ENCODE data around the gene SLC26A8. TPM values are rescaled to one million over a fixed set of nuclear protein-coding genes. Genes with fewer than 3 reads are reported as not detected.

Gene SLC26A8
- total and polyA plus RNA-seq, 2 of the 13 experiments (the other 11 are each of a cell fraction or from before 2014, with no cell fraction given), result 0.46 TPM; not detected in 1

DNA sequence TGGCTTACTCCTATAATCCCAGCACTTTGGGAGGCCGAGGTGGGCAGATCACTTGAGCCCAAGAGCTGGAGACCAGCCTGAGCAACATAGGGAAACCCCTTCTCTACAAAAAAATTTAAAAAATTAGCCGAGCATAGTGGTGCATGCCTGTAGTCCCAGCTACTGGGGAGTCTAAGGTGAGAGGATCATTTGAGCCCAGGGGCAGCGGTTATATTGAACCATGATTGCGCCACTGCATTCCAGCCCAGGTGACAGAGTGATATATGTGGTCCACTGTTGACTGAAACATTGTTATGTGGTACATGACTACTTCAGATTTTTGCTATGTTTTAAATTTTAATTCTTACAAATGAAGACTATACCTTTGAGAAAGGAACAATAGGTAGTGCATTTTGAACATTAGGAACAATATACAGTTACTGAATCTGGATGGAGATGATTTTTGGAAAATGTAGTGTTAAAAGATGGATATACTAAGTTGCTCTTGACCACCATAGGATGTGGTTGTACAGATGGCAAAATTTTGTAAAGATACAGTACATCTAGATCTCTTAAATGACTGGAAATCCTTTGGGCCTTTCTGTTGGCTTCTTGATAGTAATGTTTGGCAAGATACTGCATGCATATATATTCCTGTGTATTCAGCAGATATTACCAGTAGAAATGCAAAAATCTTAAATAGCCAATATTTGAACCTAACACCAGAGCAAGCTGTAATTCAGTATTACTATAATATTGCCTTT, 39.0 kb upstream of the SLC26A8 start (continued):
- TF ChIP-seq, protein P1, sequence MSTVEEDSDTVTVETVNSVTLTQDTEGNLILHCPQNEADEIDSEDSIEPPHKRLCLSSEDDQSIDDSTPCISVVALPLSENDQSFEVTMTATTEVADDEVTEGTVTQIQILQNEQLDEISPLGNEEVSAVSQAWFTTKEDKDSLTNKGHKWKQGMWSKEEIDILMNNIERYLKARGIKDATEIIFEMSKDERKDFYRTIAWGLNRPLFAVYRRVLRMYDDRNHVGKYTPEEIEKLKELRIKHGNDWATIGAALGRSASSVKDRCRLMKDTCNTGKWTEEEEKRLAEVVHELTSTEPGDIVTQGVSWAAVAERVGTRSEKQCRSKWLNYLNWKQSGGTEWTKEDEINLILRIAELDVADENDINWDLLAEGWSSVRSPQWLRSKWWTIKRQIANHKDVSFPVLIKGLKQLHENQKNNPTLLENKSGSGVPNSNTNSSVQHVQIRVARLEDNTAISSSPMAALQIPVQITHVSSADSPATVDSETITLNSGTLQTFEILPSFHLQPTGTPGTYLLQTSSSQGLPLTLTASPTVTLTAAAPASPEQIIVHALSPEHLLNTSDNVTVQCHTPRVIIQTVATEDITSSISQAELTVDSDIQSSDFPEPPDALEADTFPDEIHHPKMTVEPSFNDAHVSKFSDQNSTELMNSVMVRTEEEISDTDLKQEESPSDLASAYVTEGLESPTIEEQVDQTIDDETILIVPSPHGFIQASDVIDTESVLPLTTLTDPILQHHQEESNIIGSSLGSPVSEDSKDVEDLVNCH (CRISPR knock-in tag; IDR thresholded peaks at IDR 0.05), result no peak
- 0 out of 2 replicates have a peak, but pooled peaks have one; percentile 57 for TF ChIP-seq RCOR2 (CRISPR knock-in tag; IDR thresholded peaks at IDR 0.05)
- no peak for TF ChIP-seq BRCA1 (CRISPR knock-in tag; IDR thresholded peaks at IDR 0.05)
- no peak for TF ChIP-seq TSC22D2 (CRISPR knock-in tag; IDR thresholded peaks at IDR 0.05; ENCODE audit: borderline replicate concordance)
- no peak for TF ChIP-seq ZIK1 (CRISPR knock-in tag; IDR thresholded peaks at IDR 0.05; ENCODE audit: borderline replicate concordance, low read depth)
- TF ChIP-seq TBP (CRISPR knock-in tag; IDR thresholded peaks at IDR 0.05), result no peak
- no peak for TF ChIP-seq ZFX (CRISPR knock-in tag; IDR thresholded peaks at IDR 0.05; ENCODE audit: low read depth)
- TF ChIP-seq ZZZ3 (CRISPR knock-in tag; IDR thresholded peaks at IDR 0.05; ENCODE audit: borderline replicate concordance), result no peak
- no peak for TF ChIP-seq ZNF101 (CRISPR knock-in tag; IDR thresholded peaks at IDR 0.05; ENCODE audit: borderline replicate concordance, low read depth)
- TF ChIP-seq, protein P2, sequence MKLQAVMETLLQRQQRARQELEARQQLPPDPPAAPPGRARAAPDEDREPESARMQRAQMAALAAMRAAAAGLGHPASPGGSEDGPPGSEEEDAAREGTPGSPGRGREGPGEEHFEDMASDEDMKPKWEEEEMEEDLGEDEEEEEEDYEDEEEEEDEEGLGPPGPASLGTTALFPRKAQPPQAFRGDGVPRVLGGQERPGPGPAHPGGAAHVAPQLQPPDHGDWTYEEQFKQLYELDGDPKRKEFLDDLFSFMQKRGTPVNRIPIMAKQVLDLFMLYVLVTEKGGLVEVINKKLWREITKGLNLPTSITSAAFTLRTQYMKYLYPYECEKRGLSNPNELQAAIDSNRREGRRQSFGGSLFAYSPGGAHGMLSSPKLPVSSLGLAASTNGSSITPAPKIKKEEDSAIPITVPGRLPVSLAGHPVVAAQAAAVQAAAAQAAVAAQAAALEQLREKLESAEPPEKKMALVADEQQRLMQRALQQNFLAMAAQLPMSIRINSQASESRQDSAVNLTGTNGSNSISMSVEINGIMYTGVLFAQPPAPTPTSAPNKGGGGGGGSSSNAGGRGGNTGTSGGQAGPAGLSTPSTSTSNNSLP (IDR thresholded peaks at IDR 0.05; ENCODE audit: low read depth, low read length), result peak; percentile 82; the same call in 1 of the 2 replicates
- TF ChIP-seq, protein P3, sequence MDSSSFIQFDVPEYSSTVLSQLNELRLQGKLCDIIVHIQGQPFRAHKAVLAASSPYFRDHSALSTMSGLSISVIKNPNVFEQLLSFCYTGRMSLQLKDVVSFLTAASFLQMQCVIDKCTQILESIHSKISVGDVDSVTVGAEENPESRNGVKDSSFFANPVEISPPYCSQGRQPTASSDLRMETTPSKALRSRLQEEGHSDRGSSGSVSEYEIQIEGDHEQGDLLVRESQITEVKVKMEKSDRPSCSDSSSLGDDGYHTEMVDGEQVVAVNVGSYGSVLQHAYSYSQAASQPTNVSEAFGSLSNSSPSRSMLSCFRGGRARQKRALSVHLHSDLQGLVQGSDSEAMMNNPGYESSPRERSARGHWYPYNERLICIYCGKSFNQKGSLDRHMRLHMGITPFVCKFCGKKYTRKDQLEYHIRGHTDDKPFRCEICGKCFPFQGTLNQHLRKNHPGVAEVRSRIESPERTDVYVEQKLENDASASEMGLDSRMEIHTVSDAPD (CRISPR knock-in tag; IDR thresholded peaks at IDR 0.05), result peak; percentile 48; the same call in 1 of the 2 replicates
- TF ChIP-seq, protein P4, sequence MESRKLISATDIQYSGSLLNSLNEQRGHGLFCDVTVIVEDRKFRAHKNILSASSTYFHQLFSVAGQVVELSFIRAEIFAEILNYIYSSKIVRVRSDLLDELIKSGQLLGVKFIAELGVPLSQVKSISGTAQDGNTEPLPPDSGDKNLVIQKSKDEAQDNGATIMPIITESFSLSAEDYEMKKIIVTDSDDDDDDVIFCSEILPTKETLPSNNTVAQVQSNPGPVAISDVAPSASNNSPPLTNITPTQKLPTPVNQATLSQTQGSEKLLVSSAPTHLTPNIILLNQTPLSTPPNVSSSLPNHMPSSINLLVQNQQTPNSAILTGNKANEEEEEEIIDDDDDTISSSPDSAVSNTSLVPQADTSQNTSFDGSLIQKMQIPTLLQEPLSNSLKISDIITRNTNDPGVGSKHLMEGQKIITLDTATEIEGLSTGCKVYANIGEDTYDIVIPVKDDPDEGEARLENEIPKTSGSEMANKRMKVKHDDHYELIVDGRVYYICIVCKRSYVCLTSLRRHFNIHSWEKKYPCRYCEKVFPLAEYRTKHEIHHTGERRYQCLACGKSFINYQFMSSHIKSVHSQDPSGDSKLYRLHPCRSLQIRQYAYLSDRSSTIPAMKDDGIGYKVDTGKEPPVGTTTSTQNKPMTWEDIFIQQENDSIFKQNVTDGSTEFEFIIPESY (CRISPR knock-in tag; IDR thresholded peaks at IDR 0.05), result peak; percentile 97
- TF ChIP-seq MAFG (CRISPR knock-in tag; IDR thresholded peaks at IDR 0.05), result no peak
- no peak for TF ChIP-seq KAT2B (IDR thresholded peaks at IDR 0.05; ENCODE audit: borderline replicate concordance, low read depth, low read length)
- TF ChIP-seq DPF2 (CRISPR knock-in tag; IDR thresholded peaks at IDR 0.05; ENCODE audit: borderline replicate concordance, low read depth), result peak; percentile 86
- peak; percentile 94; the same call in 1 of the 2 replicates for TF ChIP-seq HOXD1 (CRISPR knock-in tag; IDR thresholded peaks at IDR 0.05)
- TF ChIP-seq ZNF562 (CRISPR knock-in tag; IDR thresholded peaks at IDR 0.05; ENCODE audit: borderline replicate concordance), result no peak
- TF ChIP-seq, protein P5, sequence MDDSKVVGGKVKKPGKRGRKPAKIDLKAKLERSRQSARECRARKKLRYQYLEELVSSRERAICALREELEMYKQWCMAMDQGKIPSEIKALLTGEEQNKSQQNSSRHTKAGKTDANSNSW (CRISPR knock-in tag; IDR thresholded peaks at IDR 0.05; ENCODE audit: borderline replicate concordance), result no peak
